ENCODE measurements around the gene MED7. TPM values are rescaled to one million over a fixed set of nuclear protein-coding genes. Genes with fewer than 3 reads are reported as not detected.
A peak's percentile ranks its signal among the peaks of the same experiment; 100 is the strongest.

MED7 gene
- total and polyA plus RNA-seq, 2 of the 13 experiments (the other 11 are each of a cell fraction or from before 2014, with no cell fraction given): 9.2 to 9.4 TPM

GRCh38 chr5:157142317-157143126 is at the start of gene MED7 (continued):
- TF ChIP-seq ZNF572 (CRISPR knock-in tag; IDR thresholded peaks at IDR 0.05) (no peak), ZNF691 (CRISPR knock-in tag; IDR thresholded peaks at IDR 0.05; ENCODE audit: borderline replicate concordance, low read depth) (0 out of 2 replicates have a peak, but pooled peaks have one; percentile 65), KLF6 (CRISPR knock-in tag; IDR thresholded peaks at IDR 0.05) (0 out of 2 replicates have a peak, but pooled peaks have one; percentile 21), ZZZ3 (CRISPR knock-in tag; IDR thresholded peaks at IDR 0.05; ENCODE audit: borderline replicate concordance) (no peak), BRD4 (CRISPR knock-in tag; IDR thresholded peaks at IDR 0.05) (no peak; the same call in 1 of the 2 replicates), IKZF1 (IDR thresholded peaks at IDR 0.05) (no peak), ZNF260 (CRISPR knock-in tag; IDR thresholded peaks at IDR 0.05; ENCODE audit: borderline replicate concordance, low read depth) (no peak), THAP11 (CRISPR knock-in tag; IDR thresholded peaks at IDR 0.05) (peak; percentile 78), KDM1A (CRISPR knock-in tag; IDR thresholded peaks at IDR 0.05) (0 out of 2 replicates have a peak, but pooled peaks have one; percentile 23), HDAC2 (CRISPR knock-in tag; IDR thresholded peaks at IDR 0.05) (peak; percentile 62; the same call in 1 of the 2 replicates), EED (CRISPR knock-in tag; IDR thresholded peaks at IDR 0.05) (no peak), ZNF34 (CRISPR knock-in tag; IDR thresholded peaks at IDR 0.05; ENCODE audit: borderline replicate concordance) (no peak), CCAR2 (optimal IDR thresholded peaks at IDR 0.05; ENCODE audit: low read depth, low read length) (no peak), ZNF784 (CRISPR knock-in tag; IDR thresholded peaks at IDR 0.05; ENCODE audit: borderline replicate concordance) (peak; percentile 81; the same call in 1 of the 2 replicates), SAFB2 (CRISPR knock-in tag; IDR thresholded peaks at IDR 0.05; ENCODE audit: borderline replicate concordance, low read depth) (no peak; the same call in 1 of the 2 replicates), ZNF207 (IDR thresholded peaks at IDR 0.05; ENCODE audit: borderline replicate concordance) (no peak), SALL2 (CRISPR knock-in tag; IDR thresholded peaks at IDR 0.05) (peak; percentile 35; the same call in 1 of the 2 replicates), U2AF1 (optimal IDR thresholded peaks at IDR 0.05; ENCODE audit: low read depth, low read length) (no peak), ZNF256 (CRISPR knock-in tag; conservative IDR thresholded peaks at IDR 0.05) (no peak), ZFP36 (IDR thresholded peaks at IDR 0.05; ENCODE audit: borderline replicate concordance, low read depth, low read length, partially characterized antibody) (no peak), ETV6 (CRISPR knock-in tag; conservative IDR thresholded peaks at IDR 0.05) (peak; percentile 58; the same call in 1 of the 2 replicates), MLXIP (CRISPR knock-in tag; IDR thresholded peaks at IDR 0.05; ENCODE audit: borderline replicate concordance) (no peak)
- TF ChIP-seq, protein P1, sequence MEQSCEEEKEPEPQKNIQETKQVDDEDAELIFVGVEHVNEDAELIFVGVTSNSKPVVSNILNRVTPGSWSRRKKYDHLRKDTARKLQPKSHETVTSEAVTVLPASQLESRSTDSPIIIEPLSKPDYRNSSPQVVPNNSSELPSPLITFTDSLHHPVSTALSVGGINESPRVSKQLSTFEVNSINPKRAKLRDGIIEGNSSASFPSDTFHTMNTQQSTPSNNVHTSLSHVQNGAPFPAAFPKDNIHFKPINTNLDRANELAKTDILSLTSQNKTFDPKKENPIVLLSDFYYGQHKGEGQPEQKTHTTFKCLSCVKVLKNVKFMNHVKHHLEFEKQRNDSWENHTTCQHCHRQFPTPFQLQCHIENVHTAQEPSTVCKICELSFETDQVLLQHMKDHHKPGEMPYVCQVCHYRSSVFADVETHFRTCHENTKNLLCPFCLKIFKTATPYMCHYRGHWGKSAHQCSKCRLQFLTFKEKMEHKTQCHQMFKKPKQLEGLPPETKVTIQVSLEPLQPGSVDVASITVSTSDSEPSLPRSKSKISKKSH (CRISPR knock-in tag; IDR thresholded peaks at IDR 0.05; ENCODE audit: borderline replicate concordance): no peak
- TF ChIP-seq, protein P2, sequence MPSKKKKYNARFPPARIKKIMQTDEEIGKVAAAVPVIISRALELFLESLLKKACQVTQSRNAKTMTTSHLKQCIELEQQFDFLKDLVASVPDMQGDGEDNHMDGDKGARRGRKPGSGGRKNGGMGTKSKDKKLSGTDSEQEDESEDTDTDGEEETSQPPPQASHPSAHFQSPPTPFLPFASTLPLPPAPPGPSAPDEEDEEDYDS (CRISPR knock-in tag; IDR thresholded peaks at IDR 0.05): peak; percentile 84
